H9 (cell line): ENCODE data around the gene VAMP3. TPM values are rescaled to one million over a fixed set of nuclear protein-coding genes. Genes with fewer than 3 reads are reported as not detected.

Experiments
- DNase-seq: peaks from one replicate; pipeline ENCODE4 v3.0.0-alpha.2; 2017
- H2AFZ ChIP-seq: one replicate; pipeline ENCODE4 v1.6.1; 2013; ENCODE audit warnings: mild to moderate bottlenecking, low read length, control low read depth, moderate library complexity
- H2AK5ac ChIP-seq: 2 replicates; pipeline ENCODE4 v1.6.1; 2013; ENCODE audit warnings: low read length, control low read depth, mixed read lengths; ENCODE audit not compliant: insufficient read length
- H2BK120ac ChIP-seq: one replicate; pipeline ENCODE4 v1.6.1; 2013; ENCODE audit warnings: low read depth, mild to moderate bottlenecking, low read length, control low read depth, inconsistent platforms; ENCODE audit not compliant: poor library complexity, severe bottlenecking
- H2BK12ac ChIP-seq: 2 replicates; pipeline ENCODE4 v1.6.1; 2013; ENCODE audit warnings: low read length, control low read depth, mixed read lengths, low read depth; ENCODE audit not compliant: insufficient read length
- H2BK15ac ChIP-seq: 2 replicates; pipeline ENCODE4 v1.6.1; 2013; ENCODE audit warnings: low read depth, low read length, control low read depth
- H2BK20ac ChIP-seq: one replicate; pipeline ENCODE4 v1.6.1; 2013; ENCODE audit warnings: low read depth, mild to moderate bottlenecking, low read length, control low read depth, inconsistent platforms; ENCODE audit not compliant: poor library complexity, severe bottlenecking
- H2BK5ac ChIP-seq: 2 replicates; pipeline ENCODE4 v1.6.1; 2013; ENCODE audit warnings: low read length, control low read depth, mixed read lengths; ENCODE audit not compliant: insufficient read length
- H3K14ac ChIP-seq: 2 replicates; pipeline ENCODE4 v1.6.1; 2013; ENCODE audit warnings: low read length, control low read depth; ENCODE audit not compliant: insufficient read depth
- H3K18ac ChIP-seq: 2 replicates; pipeline ENCODE4 v1.6.1; 2013; ENCODE audit warnings: low read depth, mild to moderate bottlenecking, mixed read lengths, low read length, control low read depth; ENCODE audit not compliant: insufficient read length
- H3K23ac ChIP-seq: 2 replicates; pipeline ENCODE4 v1.6.1; 2013; ENCODE audit warnings: low read length, control low read depth, mixed read lengths, low read depth; ENCODE audit not compliant: insufficient read length
- H3K23me2 ChIP-seq: 2 replicates; pipeline ENCODE4 v1.6.1; 2013; ENCODE audit warnings: low read depth, mild to moderate bottlenecking, mixed read lengths, low read length, control low read depth; ENCODE audit not compliant: insufficient read length, poor library complexity, severe bottlenecking
- H3K27ac ChIP-seq: 2 replicates; pipeline ENCODE4 v1.5.1; 2013; ENCODE audit warnings: low read length, control low read depth, mixed read lengths, low read depth; ENCODE audit not compliant: insufficient read length
- H3K27me3 ChIP-seq: 2 replicates; pipeline ENCODE4 v1.6.1; 2013; ENCODE audit warnings: low read length, control low read depth, inconsistent platforms; ENCODE audit not compliant: insufficient read depth
- H3K4ac ChIP-seq: 2 replicates; pipeline ENCODE4 v1.6.1; 2013; ENCODE audit warnings: low read depth, mild to moderate bottlenecking, control low read depth, inconsistent platforms, low read length, moderate library complexity
- H3K4me1 ChIP-seq: 2 replicates; pipeline ENCODE4 v1.6.1; 2013; ENCODE audit warnings: low read length, control low read depth, inconsistent platforms; ENCODE audit not compliant: insufficient read depth
- H3K4me2 ChIP-seq: 2 replicates; pipeline ENCODE4 v1.6.1; 2013; ENCODE audit warnings: low read length, control low read depth, mixed read lengths; ENCODE audit not compliant: insufficient read length, insufficient read depth
- H3K56ac ChIP-seq: 2 replicates; pipeline ENCODE4 v1.6.1; 2013; ENCODE audit warnings: low read depth, mild to moderate bottlenecking, mixed read lengths, low read length, control low read depth; ENCODE audit not compliant: insufficient read length
- H3K79me1 ChIP-seq: 2 replicates; pipeline ENCODE4 v1.6.1; 2013; ENCODE audit warnings: low read depth, mild to moderate bottlenecking, moderate library complexity, low read length, control low read depth, inconsistent platforms; ENCODE audit not compliant: insufficient read depth, poor library complexity, severe bottlenecking
- H3K79me2 ChIP-seq: 2 replicates; pipeline ENCODE4 v1.6.1; 2013; ENCODE audit warnings: low read length, control low read depth, inconsistent platforms; ENCODE audit not compliant: insufficient read depth
- H3K9ac ChIP-seq: 2 replicates; pipeline ENCODE4 v1.6.1; 2013; ENCODE audit warnings: low read length, control low read depth, mixed read lengths; ENCODE audit not compliant: insufficient read length; ENCODE audit errors: extremely low read depth
- H3K9me3 ChIP-seq: one replicate; pipeline ENCODE4 v1.6.1; 2013; ENCODE audit warnings: low read depth, low read length, inconsistent platforms; ENCODE audit not compliant: control insufficient read depth
- H3T11ph ChIP-seq: one replicate; pipeline ENCODE4 v1.6.1; 2013; ENCODE audit warnings: mild to moderate bottlenecking, low read length, control low read depth, inconsistent platforms
- H4K20me1 ChIP-seq: one replicate; pipeline ENCODE4 v1.6.1; 2013; ENCODE audit not compliant: control insufficient read depth, insufficient read length, insufficient read depth
- H4K5ac ChIP-seq: 2 replicates; pipeline ENCODE4 v1.6.1; 2013; ENCODE audit warnings: low read depth, mild to moderate bottlenecking, mixed read lengths, low read length, control low read depth; ENCODE audit not compliant: insufficient read length
- H4K8ac ChIP-seq: replicated peaks from 2 replicates; pipeline ENCODE4 v1.6.1; 2013; ENCODE audit warnings: low read length, control low read depth, mixed read lengths, low read depth; ENCODE audit not compliant: insufficient read length
- H4K91ac ChIP-seq: 2 replicates; pipeline ENCODE4 v1.6.1; 2013; ENCODE audit warnings: low read depth, mild to moderate bottlenecking, moderate library complexity, mixed read lengths, low read length, control low read depth; ENCODE audit not compliant: insufficient read length
- H3K27ac Mint-ChIP-seq, 3 experiments: 2 replicates in 2 of 3; 3 replicates in 1 of 3; pipeline ENCODE4 v1.8.0; 2020 to 2021; ENCODE audit warnings: mixed read lengths in 3 of 3, mild to moderate bottlenecking in 1 of 3, moderate library complexity in 1 of 3
- H3K27me3 Mint-ChIP-seq: 2 replicates; pipeline ENCODE4 v1.8.0; 2021; ENCODE audit warnings: low read depth, mild to moderate bottlenecking, moderate library complexity, mixed read lengths
- H3K36me3 Mint-ChIP-seq, 3 experiments: 2 replicates in 2 of 3; 3 replicates in 1 of 3; pipeline ENCODE4 v1.8.0; 2020 to 2021; ENCODE audit warnings: low read depth in 3 of 3, mixed read lengths in 3 of 3; ENCODE audit not compliant: insufficient read depth in 1 of 3
- H3K4me1 Mint-ChIP-seq, 2 experiments: 2 replicates each; pipeline ENCODE4 v1.8.0; 2020; ENCODE audit warnings: mixed read lengths in 2 of 2
- H3K4me3 Mint-ChIP-seq, 2 experiments: 2 replicates in 1 of 2; 3 replicates in 1 of 2; pipeline ENCODE4 v1.8.0; 2020 to 2021; ENCODE audit warnings: mild to moderate bottlenecking in 2 of 2, mixed read lengths in 2 of 2, moderate library complexity in 1 of 2
- H3K9me3 Mint-ChIP-seq, 2 experiments: 2 replicates in 1 of 2; 3 replicates in 1 of 2; pipeline ENCODE4 v1.8.0; 2020; ENCODE audit warnings: mild to moderate bottlenecking in 2 of 2, mixed read lengths in 2 of 2, moderate library complexity in 1 of 2
- CTCF ChIP-seq: fragments of 200-600 bp; sonication (generic); conservative IDR thresholded peaks from 3 replicates; pipeline ENCODE4 v1.8.0; 2021; ENCODE audit warnings: antibody characterized with exemption, mild to moderate bottlenecking
- WGBS: extraction: QIAGEN DNeasy Blood & Tissue Kit; methylation state at CpG from one replicate; pipeline ENCODE4 v1.1.7; 2013; ENCODE audit warnings: missing lambda C conversion rate, low lambda C conversion rate, mixed read lengths; ENCODE audit not compliant: insufficient read length; ENCODE audit errors: extremely low coverage; 5-methylcytosine and 5-hydroxymethylcytosine counted together
- total RNA-seq: library from RNA; stranded (reverse); gene quantifications from 2 replicates; pipeline ENCODE4 v1.2.1, GENCODE V29; 2021

Gene VAMP3
- total RNA-seq, 1 experiment from 2014 or later, result 42.9 TPM

DNA sequence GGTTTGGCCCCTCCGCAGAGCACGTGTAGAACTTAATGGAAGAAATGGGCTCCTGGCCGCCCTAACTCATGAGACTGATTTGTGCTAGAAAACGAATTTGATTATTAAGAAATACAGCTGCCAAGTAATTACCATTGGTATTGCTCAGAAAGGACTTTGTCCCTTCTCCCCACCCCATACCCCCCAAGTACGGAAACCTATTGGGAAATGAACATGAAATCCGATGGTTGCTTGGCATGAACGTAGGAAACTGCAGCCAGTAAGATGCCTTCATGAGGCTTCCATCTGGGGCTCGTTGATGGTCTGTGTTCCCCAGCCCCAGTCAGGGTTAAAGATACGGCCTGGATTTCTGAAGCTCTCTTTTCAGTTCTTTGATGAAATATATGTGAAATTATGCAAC lies 34.4 kb downstream of the VAMP3 start:
- DNase-seq, result no peak
- Histone ChIP-seq H4K5ac (no peak overlapping the region), H3K56ac (no peak overlapping the region), H2BK5ac (no peak overlapping the region), H3K27ac (no peak overlapping the region), H4K20me1 (no peaks in the 10 kb centered on the region), H3T11ph (no peak overlapping the region), H2BK120ac (no peak overlapping the region), H4K8ac (no peak overlapping the region), H2AFZ (no peak overlapping the region), H3K23me2 (no peaks in the 10 kb centered on the region), H2BK15ac (no peak overlapping the region), H3K23ac (no peak overlapping the region), H3K18ac (no peak overlapping the region), H3K4me2 (no peak overlapping the region), H3K79me2 (no peaks in the 10 kb centered on the region), H3K9me3 (no peaks in the 10 kb centered on the region), H3K4me1 (no peaks in the 10 kb centered on the region), H3K4ac (no peak overlapping the region), H3K14ac (no peak overlapping the region), H2BK20ac (no peak overlapping the region), H2BK12ac (no peak overlapping the region), H4K91ac (no peak overlapping the region), H2AK5ac (no peak overlapping the region), H3K9ac (no peak overlapping the region), H3K79me1 (no peaks in the 10 kb centered on the region), H3K27me3 (no peaks in the 10 kb centered on the region)
- Mint-ChIP-seq H3K36me3 (peaks cover 4 to 24% (median 24%) of the 10 kb centered on the region in 3 experiments; a peak in 6 of 7 replicates), H3K4me1 (peaks cover 0 to 2% of the 10 kb centered on the region in 2 experiments; a peak in 1 of 4 replicates), H3K9me3 (no peaks in the 10 kb centered on the region), H3K27me3 (no peaks in the 10 kb centered on the region), H3K4me3 (no peak overlapping the region), H3K27ac (no peak overlapping the region)
- no peak for TF ChIP-seq CTCF
- no CpG with 5 or more reads among the region's 9 CpGs for WGBS
